Body of pancreas (tissue), 4 donors: ENCODE results near the gene APOB. TPM values are rescaled to one million over a fixed set of nuclear protein-coding genes. Genes with fewer than 3 reads are reported as not detected.

ENCODE experiments used
- ATAC-seq: fragments of 150-250 bp; one replicate; pipeline ENCODE4 v1.9.1; 2016
- DNase-seq, 4 donors: peaks; one replicate each; pipeline ENCODE4 v3.0.0-alpha.2; 2019
- H3K27ac ChIP-seq, 4 donors: fragments of 200-600 bp; sonication (generic); 1 replicate in 3 of 4; 2 replicates in 1 of 4; pipeline versions ENCODE4 v1.5.1 to v1.6.1; 2016 to 2019; ENCODE audit warnings: mild to moderate bottlenecking in 1 of 4, mixed read lengths in 1 of 4, moderate library complexity in 1 of 4
- H3K27me3 ChIP-seq, 2 donors: fragments of 200-600 bp; sonication (generic); one replicate each; pipeline ENCODE4 v1.6.0; 2016; ENCODE audit warnings: mild to moderate bottlenecking in 1 of 2
- H3K36me3 ChIP-seq, 2 donors: fragments of 200-600 bp; sonication (generic); replicated peaks in 1 of 2; 2 replicates each; pipeline ENCODE4 v1.5.1; 2016; ENCODE audit warnings: low read depth in 2 of 2; ENCODE audit not compliant: insufficient read depth in 1 of 2
- H3K4me1 ChIP-seq: fragments of 200-600 bp; sonication (generic); one replicate; pipeline ENCODE4 v1.6.0; 2016
- H3K4me3 ChIP-seq, 2 donors: fragments of 200-600 bp; sonication (generic); 1 replicate in 1 of 2; 2 replicates in 1 of 2; pipeline ENCODE4 v1.5.1; 2016 to 2019
- H3K9me3 ChIP-seq, 3 donors: fragments of 200-600 bp; sonication (generic); 1 replicate in 2 of 3; 2 replicates in 1 of 3; pipeline ENCODE4 v1.5.1; 2016
- CTCF ChIP-seq, 7 experiments: fragments of 450-650 bp in 4 of 7; fragments of 200-600 bp in 3 of 7; sonication (generic) in 3 of 7; IDR thresholded peaks; one replicate each; pipeline ENCODE4 v1.5.1; 2016 to 2019; ENCODE audit warnings: antibody characterized with exemption in 7 of 7
- POLR2A ChIP-seq, 3 donors: fragments of 450-650 bp; IDR thresholded peaks; one replicate each; pipeline ENCODE4 v1.6.1; 2016; ENCODE audit warnings: antibody characterized with exemption in 3 of 3, mild to moderate bottlenecking in 2 of 3
- WGBS, 2 donors: methylation state at CpG; one replicate each; pipeline ENCODE4 v1.1.5; 2017; 5-methylcytosine and 5-hydroxymethylcytosine counted together
- intact Hi-C: fragments of 100-400 bp; cut with DNase I; formaldehyde crosslinking; loops from one replicate; pipeline ENCODE4 v1.15.1; 2023
- total RNA-seq, 2 donors: library from RNA; depleted of rRNA; stranded (reverse); fragments of >200 nt; gene quantifications; one replicate each; pipeline ENCODE4 v1.1.0, GENCODE V29; 2016

The APOB gene
- total RNA-seq, 2 donors from 2014 or later, result 0.66 to 0.78 TPM

GRCh38 chr2:21001225-21001946 is 42.5 kb downstream of the APOB start:
- Histone ChIP-seq H3K36me3 (no peaks in the 10 kb centered on the region), H3K27me3 (no peaks in the 10 kb centered on the region), H3K4me3 (no peak overlapping the region), H3K9me3 (no peaks in the 10 kb centered on the region), H3K27ac (no peak overlapping the region), H3K4me1 (no peaks in the 10 kb centered on the region)
- 80 to 81% methylated on average over 4 of the region's 4 CpGs for WGBS, 2 donors
- ATAC-seq (no peak), DNase-seq (no peak)
- intact Hi-C loops, result no loop called here
- TF ChIP-seq POLR2A (IDR thresholded peaks at IDR 0.05), result no peak
- TF ChIP-seq CTCF (IDR thresholded peaks at IDR 0.05), result no peak

GRCh38 chr2:20999906-21000645 is 43.8 kb downstream of the APOB start:
- no peak for TF ChIP-seq POLR2A (IDR thresholded peaks at IDR 0.05)
- TF ChIP-seq CTCF (IDR thresholded peaks at IDR 0.05), result no peak
- Histone ChIP-seq H3K36me3 (no peaks in the 10 kb centered on the region), H3K27ac (no peak overlapping the region), H3K4me1 (no peaks in the 10 kb centered on the region), H3K9me3 (no peaks in the 10 kb centered on the region), H3K27me3 (no peaks in the 10 kb centered on the region), H3K4me3 (no peak overlapping the region)
- intact Hi-C loops, result no loop called here
- ATAC-seq (no peak), DNase-seq (no peak)
- WGBS, 2 donors, result 75 to 86% methylated on average over 4 of the region's 4 CpGs

- no peaks in the 10 kb centered on the region for H3K4me1 ChIP-seq
- DNase-seq (no peak), ATAC-seq (no peak)
- WGBS, 2 donors, result 72 to 75% methylated on average over 5 of the region's 5 CpGs
- intact Hi-C loops, result no loop called here
- H3K4me3 ChIP-seq, result no peak overlapping the region
- TF ChIP-seq CTCF (IDR thresholded peaks at IDR 0.05), result no peak
- no peak for TF ChIP-seq POLR2A (IDR thresholded peaks at IDR 0.05)
- no peaks in the 10 kb centered on the region for H3K36me3 ChIP-seq
- no peaks in the 10 kb centered on the region for H3K9me3 ChIP-seq
- no peak overlapping the region for H3K27ac ChIP-seq
- H3K27me3 ChIP-seq, result no peaks in the 10 kb centered on the region
These were observed 44.6 kb downstream of the APOB start for GRCh38 chr2:20998972-20999905.

GRCh38 chr2:20997953-20998722 is 45.7 kb downstream of the APOB start:
- ATAC-seq, result no peak
- intact Hi-C loops, result no loop called here
- WGBS, 2 donors, result 57 to 62% methylated on average over 7 of the region's 7 CpGs
- H3K27ac ChIP-seq, result no peak overlapping the region
- H3K27me3 ChIP-seq, result no peaks in the 10 kb centered on the region
- no peaks in the 10 kb centered on the region for H3K36me3 ChIP-seq
- no peaks in the 10 kb centered on the region for H3K4me1 ChIP-seq
- no peaks in the 10 kb centered on the region for H3K9me3 ChIP-seq
- H3K4me3 ChIP-seq, result no peak overlapping the region
- no peak for DNase-seq
- TF ChIP-seq POLR2A (IDR thresholded peaks at IDR 0.05) (no peak), CTCF (IDR thresholded peaks at IDR 0.05) (no peak)
